ENCODE data around the gene TMEM140. TPM values are rescaled to one million over a fixed set of nuclear protein-coding genes. Genes with fewer than 3 reads are reported as not detected.

TMEM140 gene
- total RNA-seq, 3 donors from 2014 or later (not counting 1 experiment from before 2014, with no cell fraction given): 60.0 to 81.7 (median 76.9) TPM

DNA sequence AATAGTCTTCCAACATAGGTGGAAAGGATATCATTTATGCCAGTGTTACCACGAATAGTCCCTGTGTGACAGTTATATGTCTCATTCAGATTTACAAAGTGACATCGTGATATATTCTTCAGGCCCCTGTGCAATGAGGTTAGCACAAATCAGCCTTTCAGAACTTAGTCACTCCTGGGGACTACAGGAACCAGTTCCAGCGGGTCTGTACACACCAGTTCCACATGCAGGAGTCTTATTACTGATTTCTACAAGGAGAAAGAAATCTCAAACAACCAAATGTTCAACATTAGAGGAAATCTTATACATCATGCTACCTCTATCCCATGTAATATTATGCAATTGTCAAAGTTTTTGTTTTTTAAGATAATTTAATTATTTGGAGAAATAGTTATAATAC is 67.8 kb downstream of the TMEM140 start:
- WGBS (ENCODE audit: insufficient coverage): 87% methylated on average over 3 of the region's 3 CpGs
- Mint-ChIP-seq H3K9me3 (no peaks in the 10 kb centered on the region), H3K27me3 (ENCODE audit: low read depth in 2 of 2) (peaks cover 9 to 21% of the 10 kb centered on the region in 2 donors), H3K27ac (no peak overlapping the region), H3K4me1 (peaks cover 2 to 10% of the 10 kb centered on the region in 2 donors), H3K4me3 (no peak overlapping the region), H3K36me3 (no peaks in the 10 kb centered on the region)
- no peak for TF ChIP-seq CTCF (IDR thresholded peaks at IDR 0.05)
- DNase-seq (no peak), ATAC-seq (no peak)
- Histone ChIP-seq H3K9me3 (ENCODE audit: control insufficient read depth, insufficient read depth, low read length) (no peaks in the 10 kb centered on the region), H3K36me3 (ENCODE audit: control insufficient read depth, insufficient read depth, low read length) (no peaks in the 10 kb centered on the region), H3K27ac (ENCODE audit: low read length) (no peak overlapping the region), H3K4me1 (ENCODE audit: control insufficient read depth, insufficient read depth, low read length) (peaks cover 10% of the 10 kb centered on the region), H3K4me3 (ENCODE audit: low read length) (no peak overlapping the region), H3K27me3 (ENCODE audit: control insufficient read depth, insufficient read depth, low read length) (no peaks in the 10 kb centered on the region)
- intact Hi-C loops (cut with micrococcal nuclease): no loop called here

Other genes with a start within 250 kb of the TMEM140 start
- 1 to 10 TPM in 2 of 3 donors, under 1 TPM in 1; 0.99 to 2.3 (median 1.4) TPM for gene AGBL3, start 161.6 kb upstream of the TMEM140 start, total RNA-seq
- gene CYREN, start 22.6 kb downstream of the TMEM140 start, total RNA-seq: 10 to 100 TPM; 26.1 to 33.9 (median 33.8) TPM
- gene WDR91, start 63.5 kb downstream of the TMEM140 start, total RNA-seq: 10 to 100 TPM; 28.7 to 42.0 (median 39.2) TPM
- gene STRA8, start 85.8 kb downstream of the TMEM140 start, total RNA-seq: not detected

All from natural killer cell (primary cell).